Tibial nerve (tissue), 4 donors: Measurements from ENCODE around the gene BIN2. TPM values are rescaled to one million over a fixed set of nuclear protein-coding genes. Genes with fewer than 3 reads are reported as not detected.
"Not testable (repeated sequence)": the region's sequence is repeated elsewhere in the genome, so short reads cannot be mapped to it uniquely, and the experiment has no call there.

Source experiments
- DNase-seq, 2 donors: peaks; one replicate each; pipeline ENCODE4 v3.0.0-alpha.2; 2019; ENCODE audit warnings: low spot score in 2 of 2
- H3K27ac ChIP-seq, 4 donors: fragments of 200-600 bp; sonication (generic) in 3 of 4; one replicate each; pipeline ENCODE4 v1.5.1; 2017 to 2019; ENCODE audit warnings: mild to moderate bottlenecking in 1 of 4
- H3K27me3 ChIP-seq, 2 donors: fragments of 200-600 bp; sonication (generic) in 1 of 2; one replicate each; pipeline versions ENCODE4 v1.5.1 to v1.6.0; 2017 to 2019
- H3K36me3 ChIP-seq, 3 donors: fragments of 200-600 bp; sonication (generic); one replicate each; pipeline ENCODE4 v1.5.1; 2018 to 2019
- H3K4me1 ChIP-seq, 4 donors: fragments of 200-600 bp; sonication (generic) in 3 of 4; one replicate each; pipeline ENCODE4 v1.5.1; 2017 to 2019
- H3K4me3 ChIP-seq, 4 donors: fragments of 200-600 bp; sonication (generic) in 3 of 4; one replicate each; pipeline ENCODE4 v1.5.1; 2017 to 2019; ENCODE audit warnings: mild to moderate bottlenecking in 1 of 4, moderate library complexity in 1 of 4
- H3K9me3 ChIP-seq, 4 donors: fragments of 200-600 bp; sonication (generic) in 3 of 4; one replicate each; pipeline ENCODE4 v1.5.1; 2017 to 2019
- EP300 ChIP-seq, 2 donors: sonication (generic); formaldehyde crosslinking; IDR thresholded peaks; one replicate each; pipeline ENCODE4 v1.6.1; 2017; ENCODE audit warnings: antibody characterized with exemption in 2 of 2, mild to moderate bottlenecking in 1 of 2
- POLR2A ChIP-seq, 2 donors: fragments of 450-650 bp; IDR thresholded peaks; one replicate each; pipeline ENCODE4 v1.6.1; 2017; ENCODE audit warnings: antibody characterized with exemption in 2 of 2, mild to moderate bottlenecking in 2 of 2, moderate library complexity in 2 of 2
- WGBS, 2 donors: methylation state at CpG; one replicate each; pipeline ENCODE4 v1.1.5; 2018; 5-methylcytosine and 5-hydroxymethylcytosine counted together
- total RNA-seq, 4 donors: library from RNA; depleted of rRNA; stranded (reverse); fragments of >200 nt; gene quantifications; one replicate each; pipeline ENCODE4 v1.1.0, GENCODE V29; 2016
- TF ChIP-seq, protein P1 (sequence below), 5 experiments: fragments of 200-600 bp in 3 of 5; fragments of 450-650 bp in 2 of 5; sonication (generic) in 3 of 5; IDR thresholded peaks; one replicate each; pipeline ENCODE4 v1.5.1; 2016 to 2019; ENCODE audit warnings: antibody characterized with exemption in 5 of 5, mild to moderate bottlenecking in 3 of 5, moderate library complexity in 2 of 5

Gene BIN2
- total RNA-seq, 4 donors from 2014 or later: 2.8 to 11.1 (median 4.3) TPM

DNA sequence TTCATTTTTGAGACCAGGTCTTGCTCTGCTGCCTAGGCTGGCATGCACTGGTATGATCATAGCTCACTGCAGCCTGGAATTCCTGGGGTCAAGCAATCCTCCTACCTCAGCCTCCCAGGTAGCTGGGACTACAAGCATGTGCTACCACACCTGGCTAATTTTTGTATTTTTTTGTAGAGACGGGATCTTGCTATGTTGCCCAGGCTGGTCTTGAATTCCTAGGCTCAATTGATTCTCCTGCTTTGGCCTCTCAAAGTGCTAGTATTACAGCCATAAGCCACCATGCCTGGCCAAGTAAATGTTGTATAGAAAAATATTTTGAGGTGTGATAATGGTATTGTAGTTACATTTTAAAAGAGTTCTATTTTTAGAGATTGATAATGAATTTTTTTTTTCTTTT, 12.6 kb downstream of the BIN2 start:
- H3K36me3 ChIP-seq: no peaks in the 10 kb centered on the region
- no peak for DNase-seq
- H3K4me3 ChIP-seq: no peak overlapping the region
- H3K27me3 ChIP-seq: no peaks in the 10 kb centered on the region
- H3K27ac ChIP-seq: no peak overlapping the region
- H3K9me3 ChIP-seq: no peaks in the 10 kb centered on the region
- H3K4me1 ChIP-seq: no peaks in the 10 kb centered on the region
- WGBS, 2 donors: 100% methylated on average over 1 of the region's 1 CpG
- TF ChIP-seq POLR2A (IDR thresholded peaks at IDR 0.05) (no peak), EP300 (IDR thresholded peaks at IDR 0.05) (no peak)
- TF ChIP-seq, protein P1, sequence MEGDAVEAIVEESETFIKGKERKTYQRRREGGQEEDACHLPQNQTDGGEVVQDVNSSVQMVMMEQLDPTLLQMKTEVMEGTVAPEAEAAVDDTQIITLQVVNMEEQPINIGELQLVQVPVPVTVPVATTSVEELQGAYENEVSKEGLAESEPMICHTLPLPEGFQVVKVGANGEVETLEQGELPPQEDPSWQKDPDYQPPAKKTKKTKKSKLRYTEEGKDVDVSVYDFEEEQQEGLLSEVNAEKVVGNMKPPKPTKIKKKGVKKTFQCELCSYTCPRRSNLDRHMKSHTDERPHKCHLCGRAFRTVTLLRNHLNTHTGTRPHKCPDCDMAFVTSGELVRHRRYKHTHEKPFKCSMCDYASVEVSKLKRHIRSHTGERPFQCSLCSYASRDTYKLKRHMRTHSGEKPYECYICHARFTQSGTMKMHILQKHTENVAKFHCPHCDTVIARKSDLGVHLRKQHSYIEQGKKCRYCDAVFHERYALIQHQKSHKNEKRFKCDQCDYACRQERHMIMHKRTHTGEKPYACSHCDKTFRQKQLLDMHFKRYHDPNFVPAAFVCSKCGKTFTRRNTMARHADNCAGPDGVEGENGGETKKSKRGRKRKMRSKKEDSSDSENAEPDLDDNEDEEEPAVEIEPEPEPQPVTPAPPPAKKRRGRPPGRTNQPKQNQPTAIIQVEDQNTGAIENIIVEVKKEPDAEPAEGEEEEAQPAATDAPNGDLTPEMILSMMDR (IDR thresholded peaks at IDR 0.05): no peak

DNA sequence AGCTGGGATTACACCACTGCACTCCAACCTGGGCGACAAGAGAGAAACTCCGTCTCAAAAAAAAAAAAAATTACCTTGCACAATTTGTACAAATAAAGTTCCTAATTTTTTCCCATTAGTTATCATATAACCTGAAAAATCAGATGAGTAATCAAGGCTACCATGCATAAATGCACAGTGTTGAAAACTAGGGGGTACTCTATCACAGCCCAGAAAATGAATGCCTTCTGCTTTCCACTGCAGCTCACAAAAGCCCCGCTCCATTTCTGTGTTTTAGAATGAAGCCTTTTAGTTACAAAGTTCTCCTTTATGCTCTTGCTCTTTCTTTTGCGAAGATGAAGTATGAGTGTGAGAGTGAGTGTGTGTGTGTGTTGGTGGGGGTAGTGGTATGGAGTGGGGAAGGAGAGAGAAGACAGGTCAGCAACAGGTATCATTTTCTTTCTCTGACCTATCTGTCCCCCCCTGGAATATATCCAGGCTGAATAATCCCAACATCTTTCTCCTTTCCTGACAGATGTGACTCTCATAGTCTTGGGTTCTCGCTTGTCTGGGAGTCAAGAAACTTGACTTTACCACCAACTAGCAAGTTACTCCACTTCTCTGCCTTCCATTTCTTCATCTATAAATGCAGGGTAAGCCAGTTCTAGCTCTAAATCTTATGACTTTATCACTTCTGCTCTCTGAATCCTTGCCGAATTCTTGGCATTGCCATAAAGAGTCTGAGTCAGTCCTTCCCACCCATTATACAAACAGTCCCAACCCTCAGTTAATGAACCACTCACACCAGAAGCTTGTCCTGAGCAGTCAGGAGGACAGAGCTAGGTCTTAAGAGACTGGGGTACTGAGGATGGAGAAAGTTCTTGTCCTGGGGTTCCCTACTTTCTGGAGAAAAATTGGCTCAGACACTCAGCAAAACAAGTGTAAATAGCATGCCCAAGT, 16.1 kb downstream of the BIN2 start:
- H3K9me3 ChIP-seq: no peaks in the 10 kb centered on the region
- 66 to 70% methylated on average over 6 of the region's 6 CpGs for WGBS, 2 donors
- H3K27ac ChIP-seq: no peak overlapping the region
- no peaks in the 10 kb centered on the region for H3K4me1 ChIP-seq
- no peak overlapping the region for H3K4me3 ChIP-seq
- no peak for DNase-seq
- TF ChIP-seq EP300 (IDR thresholded peaks at IDR 0.05): no peak
- TF ChIP-seq POLR2A (IDR thresholded peaks at IDR 0.05): no peak
- TF ChIP-seq, protein P1 (IDR thresholded peaks at IDR 0.05): no peak
- H3K27me3 ChIP-seq: no peaks in the 10 kb centered on the region
- H3K36me3 ChIP-seq: no peaks in the 10 kb centered on the region

DNA sequence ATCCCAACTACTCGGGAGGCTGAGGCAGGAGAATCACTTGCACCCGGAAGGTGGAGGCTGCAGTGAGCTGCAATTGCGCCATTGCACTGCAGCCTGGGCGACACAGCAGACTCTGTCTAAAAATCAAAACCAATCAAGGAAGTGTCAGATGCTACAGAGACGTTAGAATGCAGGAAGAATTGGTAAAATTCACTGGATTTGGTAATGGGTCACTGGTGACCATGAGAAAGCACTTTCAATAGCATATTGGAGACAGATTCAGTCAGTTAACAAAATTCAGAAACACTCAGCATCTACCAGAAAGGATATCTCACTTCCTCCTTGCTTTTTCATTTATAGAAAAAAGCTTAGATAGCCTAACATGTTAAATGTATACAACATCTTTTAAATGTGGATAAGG, 17.5 kb downstream of the BIN2 start:
- H3K4me3 ChIP-seq: no peak overlapping the region
- no peaks in the 10 kb centered on the region for H3K4me1 ChIP-seq
- no peaks in the 10 kb centered on the region for H3K36me3 ChIP-seq
- no peak for TF ChIP-seq POLR2A (IDR thresholded peaks at IDR 0.05)
- TF ChIP-seq, protein P1 (IDR thresholded peaks at IDR 0.05): no peak
- H3K27me3 ChIP-seq: no peaks in the 10 kb centered on the region
- H3K9me3 ChIP-seq: no peaks in the 10 kb centered on the region
- no peak overlapping the region for H3K27ac ChIP-seq
- DNase-seq: no peak
- 79 to 85% methylated on average over 5 of the region's 5 CpGs for whole genome bisulfite sequencing, 2 donors

DNA sequence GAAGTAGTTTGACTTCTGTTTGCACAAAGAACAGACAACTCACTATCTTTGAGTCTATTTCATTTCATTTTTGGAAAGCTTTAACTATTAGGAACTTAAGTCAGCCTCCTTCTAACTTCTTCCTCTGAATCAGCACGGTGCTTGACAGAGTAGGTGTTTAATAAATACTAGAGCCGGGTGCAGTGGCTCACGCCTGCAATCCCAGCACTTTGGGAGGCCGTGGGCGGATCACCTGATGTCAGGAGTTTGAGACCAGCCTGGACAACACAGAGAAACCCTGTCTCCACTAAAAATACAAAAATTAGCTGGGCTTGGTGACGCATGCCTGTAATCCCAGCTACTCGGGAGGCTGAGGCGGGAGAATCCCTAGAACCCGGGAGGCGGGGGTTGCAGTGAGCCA, 23.2 kb downstream of the BIN2 start:
- 78 to 81% methylated on average over 10 of the region's 10 CpGs for WGBS, 2 donors
- DNase-seq, H3K36me3 ChIP-seq: not testable (repeated sequence)

DNA sequence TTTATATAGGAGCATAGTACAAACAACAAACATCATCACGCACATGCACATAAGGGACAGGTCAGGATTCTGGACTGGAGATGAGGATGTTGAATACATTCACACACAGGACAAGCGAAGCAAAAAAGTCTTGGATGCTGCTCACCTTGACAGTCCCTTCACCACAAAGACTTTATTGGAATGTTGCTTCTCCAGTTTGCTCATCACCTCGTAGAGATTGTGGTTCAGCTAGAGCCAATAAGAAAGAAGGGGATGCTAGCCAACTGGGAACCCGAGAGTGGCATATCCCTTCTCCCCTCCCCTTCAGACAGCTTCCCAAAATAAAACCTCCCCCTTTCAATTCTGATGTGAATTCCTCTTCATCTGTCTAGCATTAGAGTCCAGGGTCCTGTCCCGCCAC, 28.3 kb downstream of the BIN2 start:
- TF ChIP-seq, protein P1 (IDR thresholded peaks at IDR 0.05): no peak
- Histone ChIP-seq H3K27ac (no peak overlapping the region), H3K36me3 (no peaks in the 10 kb centered on the region), H3K9me3 (no peaks in the 10 kb centered on the region), H3K4me1 (no peaks in the 10 kb centered on the region), H3K4me3 (no peak overlapping the region), H3K27me3 (no peaks in the 10 kb centered on the region)
- WGBS, 2 donors: 79 to 80% methylated on average over 5 of the region's 5 CpGs
- DNase-seq: no peak

More for the DNA sequence above, 23.2 kb downstream of the BIN2 start:
- not testable (repeated sequence) for H3K4me3 ChIP-seq, H3K27ac ChIP-seq, H3K4me1 ChIP-seq, H3K9me3 ChIP-seq, H3K27me3 ChIP-seq

DNA sequence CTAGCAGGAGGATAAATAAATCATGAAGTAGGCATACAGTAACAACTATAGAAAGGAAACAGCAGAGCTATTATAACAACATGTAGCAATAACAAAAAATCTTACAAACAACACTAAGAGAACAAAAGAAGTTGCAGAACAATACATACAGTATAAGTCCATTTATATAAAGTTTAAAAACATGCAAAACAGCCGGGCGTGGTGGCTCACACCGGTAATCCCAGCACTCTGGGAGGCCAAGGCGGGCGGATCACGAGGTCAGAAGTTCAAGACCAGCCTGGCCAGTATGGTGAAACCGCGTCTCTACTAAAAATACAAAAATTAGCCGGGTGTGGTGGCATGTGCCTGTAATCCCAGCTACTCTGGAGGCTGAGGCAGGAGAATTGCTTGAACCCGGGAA, 29.9 kb downstream of the BIN2 start:
- H3K36me3 ChIP-seq, H3K27me3 ChIP-seq, H3K4me3 ChIP-seq, H3K4me1 ChIP-seq, DNase-seq, H3K27ac ChIP-seq, H3K9me3 ChIP-seq: not testable (repeated sequence)
- 75 to 78% methylated on average over 10 of the region's 10 CpGs for WGBS, 2 donors
